Brain microvascular endothelial cell (primary cell): Measurements from ENCODE around the gene PTBP1.

Experiments used
- DNase-seq: peaks from one replicate; pipeline ENCODE4 v3.0.0-alpha.2; 2020
- H3K27ac ChIP-seq: fragments of 250-450 bp; sonication (Bioruptor Pico); 2 replicates; pipeline ENCODE4 v1.5.1; 2020; ENCODE audit warnings: mild to moderate bottlenecking, moderate library complexity
- H3K27me3 ChIP-seq: fragments of 250-450 bp; sonication (Bioruptor Pico); replicated peaks from 2 replicates; pipeline ENCODE4 v1.5.1; 2020; ENCODE audit warnings: mild to moderate bottlenecking
- H3K36me3 ChIP-seq: fragments of 250-450 bp; sonication (Bioruptor Pico); replicated peaks from 2 replicates; pipeline ENCODE4 v1.5.1; 2020; ENCODE audit warnings: mild to moderate bottlenecking
- H3K4me3 ChIP-seq: 2 replicates; pipeline ENCODE4 v1.5.1; 2011; ENCODE audit warnings: low read depth, mild to moderate bottlenecking, control low read depth, low read length, moderate library complexity
- CTCF ChIP-seq: IDR thresholded peaks from 2 replicates; pipeline ENCODE4 v1.5.1; 2011; ENCODE audit warnings: low read depth, mild to moderate bottlenecking, moderate library complexity, low read length, control low read depth, inconsistent platforms; ENCODE audit errors: missing control alignments
- in situ Hi-C: cut with HindIII; loops from 2 replicates; pipeline ENCODE4 v1.10.0; 2017; ENCODE audit warnings: low sequenced_read_pairs, low pct_ligation_motif_present

PTBP1 gene

GRCh38 chr19:854549-854948 is 57.3 kb downstream of the PTBP1 start:
- Histone ChIP-seq H3K4me3 (no peak overlapping the region), H3K27me3 (no peaks in the 10 kb centered on the region), H3K27ac (no peak overlapping the region), H3K36me3 (no peaks in the 10 kb centered on the region)
- in situ Hi-C loops: no loop called here
- no peak for DNase-seq
- TF ChIP-seq CTCF: no peak

GRCh38 chr19:855142-855541 is 57.9 kb downstream of the PTBP1 start:
- Histone ChIP-seq H3K36me3 (no peaks in the 10 kb centered on the region), H3K4me3 (no peak overlapping the region), H3K27ac (no peak overlapping the region), H3K27me3 (no peaks in the 10 kb centered on the region)
- no peak for TF ChIP-seq CTCF
- DNase-seq: no peak
- in situ Hi-C loops: no loop called here

- H3K36me3 ChIP-seq: no peaks in the 10 kb centered on the region
- peaks cover 2% of the 10 kb centered on the region for H3K27me3 ChIP-seq
- no peak for DNase-seq
- H3K27ac ChIP-seq: no peak overlapping the region
- no peak for TF ChIP-seq CTCF
- H3K4me3 ChIP-seq: no peak overlapping the region
- in situ Hi-C loops: no loop called here
These were observed 58.4 kb downstream of the PTBP1 start for GRCh38 chr19:855566-856120.

GRCh38 chr19:858284-858683 is 61.0 kb downstream of the PTBP1 start:
- in situ Hi-C loops: no loop called here
- TF ChIP-seq CTCF: no peak
- Histone ChIP-seq H3K4me3 (no peak overlapping the region), H3K27ac (no peak overlapping the region), H3K27me3 (peaks cover 4% of the 10 kb centered on the region), H3K36me3 (no peaks in the 10 kb centered on the region)
- DNase-seq: no peak

GRCh38 chr19:858868-859843 is 61.9 kb downstream of the PTBP1 start, which contains the start of gene CFD:
Gene CFD, plus strand, starts transcription at chr19:859664. Its CDS starts 26 bp downstream, at chr19:859690.
- in situ Hi-C loops: no loop called here
- Histone ChIP-seq H3K27me3 (peaks cover 4% of the 10 kb centered on the region), H3K27ac (no peak within 1 kb of the TSS), H3K36me3 (no peaks in the 10 kb centered on the region), H3K4me3 (no peak within 1 kb of the TSS)
- no peak for TF ChIP-seq CTCF
- no peak for DNase-seq
